ENCODE results near the gene MOSMO.
"Not testable (repeated sequence)": the region's sequence is repeated elsewhere in the genome, so short reads cannot be mapped to it uniquely, and the experiment has no call there.

- not testable (repeated sequence) for TF ChIP-seq CTCF (IDR thresholded peaks at IDR 0.05); ZFX (IDR thresholded peaks at IDR 0.05; ENCODE audit: borderline replicate concordance)
Observed at GRCh38 chr16:22043882-22044281, 36.0 kb downstream of the MOSMO start.

Data from 22Rv1 (cell line).